Gastrocnemius medialis (tissue), 4 donors: ENCODE measurements around the gene HS2ST1.

ENCODE experiments used
- POLR2A ChIP-seq, 2 donors: fragments of 450-650 bp; IDR thresholded peaks; one replicate each; pipeline ENCODE4 v1.6.1; 2017; ENCODE audit warnings: antibody characterized with exemption in 2 of 2, mild to moderate bottlenecking in 2 of 2, moderate library complexity in 2 of 2
- TF ChIP-seq, protein P1 (sequence below), 5 experiments: fragments of 450-650 bp in 3 of 5; fragments of 200-600 bp in 2 of 5; sonication (generic) in 2 of 5; IDR thresholded peaks in 4 of 5; conservative IDR thresholded peaks in 1 of 5; 1 replicate in 4 of 5; 2 replicates in 1 of 5; pipeline ENCODE4 v1.5.1; 2016 to 2019; ENCODE audit warnings: antibody characterized with exemption in 5 of 5, mild to moderate bottlenecking in 3 of 5, moderate library complexity in 3 of 5

DNA sequence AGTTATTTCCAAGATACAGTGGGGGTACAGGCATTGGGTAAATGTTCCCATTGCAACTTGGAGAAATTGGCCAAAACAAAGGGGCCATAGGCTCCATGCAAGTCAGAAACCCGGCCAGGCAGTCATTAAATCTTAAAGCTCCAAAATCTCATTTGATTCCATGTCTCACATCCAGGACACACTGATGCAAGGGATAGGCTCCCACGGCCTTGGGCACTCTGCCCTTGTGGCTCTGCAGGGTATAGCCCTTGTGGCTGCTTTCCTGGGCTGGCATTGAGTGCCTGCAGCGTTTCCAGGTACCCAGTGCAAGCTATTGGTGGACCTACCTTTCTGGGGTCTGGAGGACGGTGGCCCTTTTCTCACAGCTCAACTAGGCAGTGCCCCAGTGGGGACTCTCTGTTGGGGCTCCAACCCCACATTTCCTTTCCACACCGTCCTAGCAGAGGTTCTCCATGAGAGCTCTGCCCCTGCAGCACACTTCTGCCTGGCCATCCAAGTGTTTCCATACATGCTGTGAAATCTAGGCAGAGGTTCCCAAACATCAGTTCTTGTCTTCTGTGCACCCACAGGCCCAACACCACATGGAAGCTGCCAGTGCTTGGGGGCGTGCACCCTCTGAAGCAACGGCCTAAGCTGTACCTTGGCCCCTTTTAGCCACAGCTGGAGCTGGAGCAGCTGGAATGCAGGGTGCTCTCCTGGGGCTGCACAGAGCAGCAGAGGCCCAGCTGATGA, 67.2 kb downstream of the HS2ST1 start:
- TF ChIP-seq, protein P1, sequence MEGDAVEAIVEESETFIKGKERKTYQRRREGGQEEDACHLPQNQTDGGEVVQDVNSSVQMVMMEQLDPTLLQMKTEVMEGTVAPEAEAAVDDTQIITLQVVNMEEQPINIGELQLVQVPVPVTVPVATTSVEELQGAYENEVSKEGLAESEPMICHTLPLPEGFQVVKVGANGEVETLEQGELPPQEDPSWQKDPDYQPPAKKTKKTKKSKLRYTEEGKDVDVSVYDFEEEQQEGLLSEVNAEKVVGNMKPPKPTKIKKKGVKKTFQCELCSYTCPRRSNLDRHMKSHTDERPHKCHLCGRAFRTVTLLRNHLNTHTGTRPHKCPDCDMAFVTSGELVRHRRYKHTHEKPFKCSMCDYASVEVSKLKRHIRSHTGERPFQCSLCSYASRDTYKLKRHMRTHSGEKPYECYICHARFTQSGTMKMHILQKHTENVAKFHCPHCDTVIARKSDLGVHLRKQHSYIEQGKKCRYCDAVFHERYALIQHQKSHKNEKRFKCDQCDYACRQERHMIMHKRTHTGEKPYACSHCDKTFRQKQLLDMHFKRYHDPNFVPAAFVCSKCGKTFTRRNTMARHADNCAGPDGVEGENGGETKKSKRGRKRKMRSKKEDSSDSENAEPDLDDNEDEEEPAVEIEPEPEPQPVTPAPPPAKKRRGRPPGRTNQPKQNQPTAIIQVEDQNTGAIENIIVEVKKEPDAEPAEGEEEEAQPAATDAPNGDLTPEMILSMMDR (IDR thresholded peaks at IDR 0.05 in 4 of 5, conservative IDR thresholded peaks at IDR 0.05 in 1 of 5), result no peak
- TF ChIP-seq POLR2A (IDR thresholded peaks at IDR 0.05), result no peak
